NCI-H2081 (cell line): ENCODE measurements around the gene OPCML.

ENCODE experiments used
- DNase-seq, 2 experiments: peaks; one replicate each; lab custom pipeline; 2025; lab: John Stamatoyannopoulos, UW

Gene OPCML

GRCh38 chr11:132556316-132556715, 976.0 kb downstream of the OPCML start:
- DNase-seq: no peak

- no peak for DNase-seq
Measured at GRCh38 chr11:132555617-132556016, 976.7 kb downstream of the OPCML start.

GRCh38 chr11:132551016-132551415, 981.3 kb downstream of the OPCML start:
- DNase-seq: no peak

GRCh38 chr11:132549561-132549960, 982.7 kb downstream of the OPCML start:
- no peak for DNase-seq

- no peak for DNase-seq
Measured at GRCh38 chr11:132549001-132549400, 983.3 kb downstream of the OPCML start.

- no peak for DNase-seq
Measured at GRCh38 chr11:132544007-132544406, 988.3 kb downstream of the OPCML start.

GRCh38 chr11:132541794-132542193, 990.5 kb downstream of the OPCML start:
- DNase-seq: no peak

GRCh38 chr11:132540581-132540980, 991.7 kb downstream of the OPCML start:
- no peak for DNase-seq

GRCh38 chr11:132539590-132540368, 992.5 kb downstream of the OPCML start:
- DNase-seq: peak in 1 of 2 experiments; percentile 12

GRCh38 chr11:132538642-132539041, 993.7 kb downstream of the OPCML start:
- DNase-seq: no peak

- DNase-seq: peak in 1 of 2 experiments; percentile 22
Measured at GRCh38 chr11:132535830-132536229, 996.5 kb downstream of the OPCML start.

- no peak for DNase-seq
Measured at GRCh38 chr11:132531921-132532320, 1000.4 kb downstream of the OPCML start.

GRCh38 chr11:132528181-132528580, 1004.1 kb downstream of the OPCML start:
- DNase-seq: no peak

- no peak for DNase-seq
Measured at GRCh38 chr11:132523929-132524328, 1008.4 kb downstream of the OPCML start.

GRCh38 chr11:132520199-132520598, 1012.1 kb downstream of the OPCML start:
- DNase-seq: no peak

- DNase-seq: no peak
Measured at GRCh38 chr11:132519241-132519815, 1013.0 kb downstream of the OPCML start.

- DNase-seq: no peak
Measured at GRCh38 chr11:132504501-132505041, 1027.7 kb downstream of the OPCML start.

- no peak for DNase-seq
Measured at GRCh38 chr11:132501356-132501755, 1030.9 kb downstream of the OPCML start.

GRCh38 chr11:132499661-132500060, 1032.6 kb downstream of the OPCML start:
- DNase-seq: no peak

GRCh38 chr11:132496341-132496740, 1036.0 kb downstream of the OPCML start:
- DNase-seq: no peak

- DNase-seq: peak in 1 of 2 experiments; percentile 24
Measured at GRCh38 chr11:132493801-132494200, 1038.5 kb downstream of the OPCML start.

GRCh38 chr11:132490978-132491377, 1041.3 kb downstream of the OPCML start:
- DNase-seq: no peak

- DNase-seq: no peak
Measured at GRCh38 chr11:132486060-132486459, 1046.2 kb downstream of the OPCML start.
